GM12878 (cell line): ENCODE data around the gene KRTAP12-4. TPM values are rescaled to one million over a fixed set of nuclear protein-coding genes. Genes with fewer than 3 reads are reported as not detected.

ENCODE experiments used
- ATAC-seq: fragments of 200-7000 bp; cut with Tn5 transposase; 3 replicates; pipeline ENCODE4 v1.9.1; 2020; ENCODE audit warnings: mild to moderate bottlenecking, moderate library complexity
- BruUV-seq: library from RNA; stranded (reverse); fragments of 400-500 nt; replicated peaks from 2 replicates; lab custom pipeline; 2021; lab: Mats Ljungman, UMichigan
- CTCF ChIA-PET: fragments of 300-600 bp; sonication (Branson Sonifier 250); formaldehyde crosslinking; extraction: SDS; loops from one replicate; lab custom pipeline; 2021; ENCODE audit warnings: inconsistent platforms; lab: Yijun Ruan, JAX
- POLR2A ChIA-PET: fragments of 350-600 bp; formaldehyde crosslinking; extraction: SDS; loops from one replicate; lab custom pipeline; 2021; ENCODE audit warnings: inconsistent platforms; lab: Charles Lee
- RAD21 ChIA-PET: fragments of 300-600 bp; sonication (Branson Sonifier 250); formaldehyde crosslinking; loops from one replicate; lab custom pipeline; 2023; ENCODE audit warnings: antibody characterized with exemption; ENCODE audit not compliant: unreplicated experiment; lab: Charles Lee
- SMC1A ChIA-PET: fragments of 300-600 bp; sonication (Branson Sonifier 250); formaldehyde crosslinking; loops from one replicate; lab custom pipeline; 2023; ENCODE audit not compliant: unreplicated experiment, uncharacterized antibody; lab: Charles Lee
- DNase-seq: peaks from one replicate; pipeline ENCODE4 v3.0.0-alpha.2; 2011; ENCODE audit warnings: low read depth, low spot score
- FAIRE-seq: peaks from 3 replicates; lab custom pipeline; 2011; peaks lifted over from hg19 to GRCh38; lab: Jason Lieb, UNC
- H2AFZ ChIP-seq: 2 replicates; pipeline ENCODE4 v1.6.0; 2011; ENCODE audit warnings: low read depth, low read length, control low read depth; ENCODE audit not compliant: control insufficient read depth
- H3K27ac ChIP-seq: 2 replicates; pipeline ENCODE4 v1.5.1; 2011; ENCODE audit warnings: control low read depth; ENCODE audit not compliant: control insufficient read depth, insufficient read depth
- H3K27me3 ChIP-seq, 2 experiments: replicated peaks in 1 of 2; 2 replicates each; pipeline versions ENCODE4 v1.6.0 to v1.6.1; 2011; ENCODE audit warnings: low read length in 1 of 2; ENCODE audit not compliant: control insufficient read depth in 2 of 2, insufficient read depth in 2 of 2
- H3K36me3 ChIP-seq, 2 experiments: 2 replicates each; pipeline ENCODE4 v1.5.1; 2011; ENCODE audit warnings: low read length in 1 of 2; ENCODE audit not compliant: control insufficient read depth in 2 of 2, insufficient read depth in 2 of 2
- H3K4me1 ChIP-seq: 2 replicates; pipeline ENCODE4 v1.6.1; 2011; ENCODE audit warnings: mild to moderate bottlenecking, low read length, moderate library complexity, mixed read lengths; ENCODE audit not compliant: control insufficient read depth, insufficient read depth
- H3K4me2 ChIP-seq: 2 replicates; pipeline ENCODE4 v1.6.0; 2011; ENCODE audit warnings: control low read depth; ENCODE audit not compliant: control insufficient read depth, insufficient read depth
- H3K4me3 ChIP-seq: fragments of 200-600 bp; sonication (generic); 2 replicates; pipeline ENCODE4 v1.5.1; 2016
- H3K79me2 ChIP-seq: 2 replicates; pipeline ENCODE4 v1.6.0; 2011; ENCODE audit warnings: low read length; ENCODE audit not compliant: control insufficient read depth, insufficient read depth
- H3K9ac ChIP-seq: 2 replicates; pipeline ENCODE4 v1.8.0; 2011; ENCODE audit warnings: low read length, control low read depth, mixed read lengths; ENCODE audit not compliant: control insufficient read depth, insufficient read depth
- H3K9me3 ChIP-seq: replicated peaks from 3 replicates; pipeline ENCODE4 v1.5.1; 2011; ENCODE audit warnings: mild to moderate bottlenecking, low read length; ENCODE audit not compliant: control insufficient read depth, insufficient read depth
- H4K20me1 ChIP-seq: 2 replicates; pipeline ENCODE4 v1.6.0; 2011; ENCODE audit not compliant: control insufficient read depth, insufficient read depth
- CBFB ChIP-seq: IDR thresholded peaks from 2 replicates; pipeline ENCODE4 v1.6.1; 2016; ENCODE audit warnings: antibody characterized with exemption, low read depth
- CUX1 ChIP-seq: IDR thresholded peaks from 2 replicates; pipeline ENCODE4 v1.6.1; 2012; ENCODE audit warnings: improper control_type of control experiment, low read depth, low read length; ENCODE audit not compliant: insufficient replicate concordance
- FOS ChIP-seq: IDR thresholded peaks from 3 replicates; pipeline ENCODE4 v1.6.1; 2011; ENCODE audit warnings: borderline replicate concordance; ENCODE audit not compliant: insufficient read length; ENCODE audit errors: extremely low read depth
- HDAC2 ChIP-seq: fragments of 200-600 bp; sonication (generic); IDR thresholded peaks from 2 replicates; pipeline ENCODE4 v1.6.1; 2017
- POU2F2 ChIP-seq: IDR thresholded peaks from 3 replicates; pipeline ENCODE4 v1.6.1; 2011; ENCODE audit warnings: low read depth, mild to moderate bottlenecking, low read length, borderline replicate concordance
- SIX5 ChIP-seq: IDR thresholded peaks from 2 replicates; pipeline ENCODE4 v1.6.1; 2011; ENCODE audit warnings: mild to moderate bottlenecking, low read depth, low read length, moderate library complexity; ENCODE audit not compliant: severe bottlenecking
- SUPT20H ChIP-seq: IDR thresholded peaks from 2 replicates; pipeline ENCODE4 v1.6.1; 2011; ENCODE audit warnings: low read depth, mild to moderate bottlenecking, low read length, moderate library complexity, borderline replicate concordance; ENCODE audit not compliant: control insufficient read depth
- ZNF274 ChIP-seq: IDR thresholded peaks from one replicate; pipeline ENCODE4 v1.8.0; 2011; ENCODE audit not compliant: insufficient read length, insufficient read depth
- ZNF687 ChIP-seq: fragments of 450-650 bp; IDR thresholded peaks from 2 replicates; pipeline ENCODE4 v1.6.1; 2017; ENCODE audit warnings: mild to moderate bottlenecking, moderate library complexity
- WGBS: methylation state at CpG from one replicate; pipeline ENCODE4 v1.1.6; 2016; ENCODE audit warnings: low lambda C conversion rate; ENCODE audit not compliant: insufficient replicate concordance, insufficient coverage; ENCODE audit errors: missing lambda C conversion rate; 5-methylcytosine and 5-hydroxymethylcytosine counted together
- in situ Hi-C: fragments of 300-500 bp; cut with MboI; formaldehyde crosslinking; loops from 9 replicates; pipeline ENCODE4 v1.14.3; 2018; ENCODE audit warnings: mixed read lengths
- intact Hi-C: fragments of 100-400 bp; cut with micrococcal nuclease; formaldehyde crosslinking; loops from one replicate; pipeline ENCODE4 v1.14.2; 2022; ENCODE audit not compliant: unreplicated experiment
- polyA plus RNA-seq, 11 experiments: library from polyadenylated mRNA; depleted of rRNA in 4 of 11; unstranded in 6 of 11; stranded (reverse) in 5 of 11; fragments of >200 nt; fragmentation: Nextera tagmentation in 4 of 11; fragmentation: Illumina TruSeq in 1 of 11; extraction: Ambion mirVana in 4 of 11; extraction: Trizol in 1 of 11; gene quantifications; 1 replicate in 1 of 11; 2 replicates in 10 of 11; pipeline versions ENCODE4 v1.2.1 to v1.2.3, GENCODE V29; 2011 to 2016; ENCODE audit warnings: inconsistent platforms in 2 of 11, missing spikeins in 2 of 11, low read depth in 1 of 11
- total RNA-seq, 4 experiments: library from RNA; depleted of rRNA in 3 of 4; stranded (reverse); fragments of >200 nt in 3 of 4; fragmentation: Illumina TruSeq in 1 of 4; extraction: Trizol in 1 of 4; gene quantifications; 2 replicates each; pipeline versions ENCODE4 v1.2.1 to v1.2.3, GENCODE V29; 2013 to 2021

KRTAP12-4 gene
- total and polyA plus RNA-seq, 10 of the 15 experiments (the other 5 are each of a cell fraction or from before 2014, with no cell fraction given): not detected

DNA sequence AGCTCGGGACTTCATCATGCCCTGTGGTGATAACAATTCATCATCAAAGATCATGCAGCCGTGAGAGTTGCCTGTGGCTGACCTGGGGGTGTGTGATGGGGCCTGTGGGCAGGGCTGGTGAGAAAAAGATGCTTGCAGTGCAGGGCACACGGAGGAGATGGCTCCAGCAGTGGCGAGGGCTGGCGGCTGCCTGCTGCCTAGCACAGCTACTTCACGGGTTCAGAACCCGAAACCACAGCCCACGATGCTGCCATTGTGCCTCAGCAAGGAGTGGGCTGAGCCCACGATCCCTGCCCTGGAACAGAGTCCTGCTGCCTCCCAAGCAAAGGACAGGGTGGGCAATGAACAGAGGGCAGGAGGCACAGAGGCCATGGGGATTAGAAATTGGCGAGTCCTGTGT lies 28.2 kb downstream of the KRTAP12-4 start:
- in situ Hi-C loops (no loop called here), intact Hi-C loops (no loop called here)
- H3K9me3 ChIP-seq: peaks cover 10% of the 10 kb centered on the region; the same call in 1 of the 3 replicates
- ChIA-PET CTCF (no interaction called here), SMC1A (no interaction called here), RAD21 (no interaction called here), POLR2A (no interaction called here)
- H3K79me2 ChIP-seq: no peaks in the 10 kb centered on the region
- no peak for FAIRE-seq
- no peak for DNase-seq
- no peaks in the 10 kb centered on the region for H3K27me3 ChIP-seq
- TF ChIP-seq SUPT20H: no peak
- no peak for TF ChIP-seq SIX5
- no peak for TF ChIP-seq CBFB
- TF ChIP-seq ZNF274: no peak
- TF ChIP-seq CUX1: no peak
- no peak for TF ChIP-seq FOS
- no peak for TF ChIP-seq ZNF687
- TF ChIP-seq HDAC2: no peak
- TF ChIP-seq POU2F2: no peak
- H3K4me3 ChIP-seq: no peak overlapping the region
- H3K4me2 ChIP-seq: no peak overlapping the region
- BruUV-seq: no TSS peak
- ATAC-seq: no peak
- H3K9ac ChIP-seq: no peak overlapping the region
- no peak overlapping the region for H3K27ac ChIP-seq
- 39% methylated on average over 10 of the region's 10 CpGs for WGBS
- H2AFZ ChIP-seq: no peak overlapping the region
- no peaks in the 10 kb centered on the region for H3K4me1 ChIP-seq
- H3K36me3 ChIP-seq: no peaks in the 10 kb centered on the region
- no peaks in the 10 kb centered on the region for H4K20me1 ChIP-seq
